Activated naive CD8-positive, alpha-beta T cell treated with anti-CD3 and anti-CD28 coated beads for 36 hours (primary cell): ENCODE results near the gene MYEOV. TPM values are rescaled to one million over a fixed set of nuclear protein-coding genes. Genes with fewer than 3 reads are reported as not detected.

Experiments used
- DNase-seq: peaks from one replicate; pipeline ENCODE4 v3.0.0; 2021
- H3K27ac Mint-ChIP-seq: one replicate; pipeline ENCODE4 v1.8.0; 2022; ENCODE audit warnings: mild to moderate bottlenecking, moderate library complexity, mixed read lengths
- H3K27me3 Mint-ChIP-seq: one replicate; pipeline ENCODE4 v1.8.0; 2022; ENCODE audit warnings: mild to moderate bottlenecking, mixed read lengths
- H3K36me3 Mint-ChIP-seq: one replicate; pipeline ENCODE4 v1.8.0; 2021; ENCODE audit warnings: mild to moderate bottlenecking, mixed read lengths
- H3K4me1 Mint-ChIP-seq: one replicate; pipeline ENCODE4 v1.8.0; 2021; ENCODE audit warnings: mixed read lengths
- H3K4me3 Mint-ChIP-seq: one replicate; pipeline ENCODE4 v1.8.0; 2022; ENCODE audit warnings: mild to moderate bottlenecking, moderate library complexity, mixed read lengths
- H3K9me3 Mint-ChIP-seq: one replicate; pipeline ENCODE4 v1.8.0; 2022; ENCODE audit warnings: mixed read lengths
- total RNA-seq, 2 experiments: library from RNA; stranded (reverse); gene quantifications; one replicate each; pipeline ENCODE4 v1.2.3, GENCODE V29; 2021

MYEOV gene
- total RNA-seq, 2 experiments from 2014 or later = not detected

GRCh38 chr11:69290806-69291205 lies 3.1 kb upstream of the MYEOV start:
- Mint-ChIP-seq H3K27me3 (no peaks in the 10 kb centered on the region), H3K36me3 (no peaks in the 10 kb centered on the region), H3K4me3 (no peak overlapping the region), H3K9me3 (no peaks in the 10 kb centered on the region), H3K27ac (no peak overlapping the region), H3K4me1 (peaks cover 7% of the 10 kb centered on the region)
- no peak for DNase-seq

- no peak for DNase-seq
- H3K27ac Mint-ChIP-seq = no peak overlapping the region
- H3K4me3 Mint-ChIP-seq = no peak overlapping the region
These were observed 2.4 kb upstream of the MYEOV start for GRCh38 chr11:69291459-69292110.

GRCh38 chr11:69292221-69292648 lies 1.7 kb upstream of the MYEOV start:
- peak; percentile 33 for DNase-seq
- Mint-ChIP-seq H3K36me3 (no peaks in the 10 kb centered on the region), H3K9me3 (no peaks in the 10 kb centered on the region), H3K27me3 (no peaks in the 10 kb centered on the region), H3K4me1 (peaks cover 19% of the 10 kb centered on the region), H3K4me3 (no peak overlapping the region), H3K27ac (no peak overlapping the region)

More at GRCh38 chr11:69291459-69292110, 2.4 kb upstream of the MYEOV start:
- H3K27me3 Mint-ChIP-seq = no peaks in the 10 kb centered on the region
- no peaks in the 10 kb centered on the region for H3K36me3 Mint-ChIP-seq
- H3K9me3 Mint-ChIP-seq = no peaks in the 10 kb centered on the region
- H3K4me1 Mint-ChIP-seq = peaks cover 13% of the 10 kb centered on the region

GRCh38 chr11:69293087-69293486 lies 868 bp upstream of the MYEOV start:
- Mint-ChIP-seq H3K4me1 (peaks cover 28% of the 10 kb centered on the region), H3K4me3 (no peak overlapping the region), H3K36me3 (no peaks in the 10 kb centered on the region), H3K27ac (no peak overlapping the region), H3K9me3 (no peaks in the 10 kb centered on the region), H3K27me3 (no peaks in the 10 kb centered on the region)
- no peak for DNase-seq

GRCh38 chr11:69294571-69295078 lies 670 bp downstream of the MYEOV start:
- Mint-ChIP-seq H3K4me1 (peaks cover 37% of the 10 kb centered on the region), H3K36me3 (no peaks in the 10 kb centered on the region), H3K4me3 (no peak overlapping the region), H3K27me3 (no peaks in the 10 kb centered on the region), H3K27ac (no peak overlapping the region), H3K9me3 (no peaks in the 10 kb centered on the region)
- no peak for DNase-seq

GRCh38 chr11:69295079-69295994 lies 1.4 kb downstream of the MYEOV start:
- no peak overlapping the region for H3K27ac Mint-ChIP-seq
- no peak overlapping the region for H3K4me3 Mint-ChIP-seq
- no peak for DNase-seq
- H3K4me1 Mint-ChIP-seq = peaks cover 37% of the 10 kb centered on the region
- no peaks in the 10 kb centered on the region for H3K27me3 Mint-ChIP-seq
- H3K36me3 Mint-ChIP-seq = no peaks in the 10 kb centered on the region
- no peaks in the 10 kb centered on the region for H3K9me3 Mint-ChIP-seq

- H3K36me3 Mint-ChIP-seq = no peaks in the 10 kb centered on the region
- peak overlapping the region; percentile 61 for H3K4me3 Mint-ChIP-seq
- H3K9me3 Mint-ChIP-seq = no peaks in the 10 kb centered on the region
- no peak for DNase-seq
- H3K4me1 Mint-ChIP-seq = peaks cover 37% of the 10 kb centered on the region
- no peak overlapping the region for H3K27ac Mint-ChIP-seq
- no peaks in the 10 kb centered on the region for H3K27me3 Mint-ChIP-seq
These were observed 2.3 kb downstream of the MYEOV start for GRCh38 chr11:69295995-69296889.

- peaks cover 37% of the 10 kb centered on the region for H3K4me1 Mint-ChIP-seq
- peak; percentile 91 for DNase-seq
- no peaks in the 10 kb centered on the region for H3K27me3 Mint-ChIP-seq
- peak overlapping the region; percentile 85 for H3K27ac Mint-ChIP-seq
- no peaks in the 10 kb centered on the region for H3K9me3 Mint-ChIP-seq
- peak overlapping the region; percentile 61 for H3K4me3 Mint-ChIP-seq
- H3K36me3 Mint-ChIP-seq = no peaks in the 10 kb centered on the region
These were observed 3.2 kb downstream of the MYEOV start for GRCh38 chr11:69296890-69297786.

GRCh38 chr11:69297787-69298266 lies 3.9 kb downstream of the MYEOV start:
- no peaks in the 10 kb centered on the region for H3K9me3 Mint-ChIP-seq
- peak overlapping the region; percentile 61 for H3K4me3 Mint-ChIP-seq
- H3K36me3 Mint-ChIP-seq = no peaks in the 10 kb centered on the region
- peaks cover 37% of the 10 kb centered on the region for H3K4me1 Mint-ChIP-seq
- H3K27ac Mint-ChIP-seq = peak overlapping the region; percentile 85
- peak; percentile 69 for DNase-seq
- no peaks in the 10 kb centered on the region for H3K27me3 Mint-ChIP-seq

- Mint-ChIP-seq H3K9me3 (no peaks in the 10 kb centered on the region), H3K27me3 (no peaks in the 10 kb centered on the region), H3K4me1 (peaks cover 37% of the 10 kb centered on the region), H3K36me3 (no peaks in the 10 kb centered on the region), H3K4me3 (peak overlapping the region; percentile 12), H3K27ac (peak overlapping the region; percentile 85)
- DNase-seq = peak; percentile 48
These were observed 4.5 kb downstream of the MYEOV start for GRCh38 chr11:69298267-69299022.

GRCh38 chr11:69299023-69299461 lies 5.1 kb downstream of the MYEOV start:
- no peak for DNase-seq
- no peaks in the 10 kb centered on the region for H3K27me3 Mint-ChIP-seq
- no peak overlapping the region for H3K4me3 Mint-ChIP-seq
- H3K9me3 Mint-ChIP-seq = no peaks in the 10 kb centered on the region
- no peaks in the 10 kb centered on the region for H3K36me3 Mint-ChIP-seq
- H3K4me1 Mint-ChIP-seq = peaks cover 37% of the 10 kb centered on the region
- H3K27ac Mint-ChIP-seq = no peak overlapping the region

GRCh38 chr11:69299572-69299971 lies 5.6 kb downstream of the MYEOV start:
- H3K4me3 Mint-ChIP-seq = no peak overlapping the region
- DNase-seq = no peak
- peaks cover 37% of the 10 kb centered on the region for H3K4me1 Mint-ChIP-seq
- H3K27me3 Mint-ChIP-seq = no peaks in the 10 kb centered on the region
- no peak overlapping the region for H3K27ac Mint-ChIP-seq
- no peaks in the 10 kb centered on the region for H3K9me3 Mint-ChIP-seq
- H3K36me3 Mint-ChIP-seq = no peaks in the 10 kb centered on the region
